GM12801 (cell line): ENCODE measurements around the gene HOXB3.

Source experiments
- CTCF ChIP-seq: IDR thresholded peaks from one replicate; pipeline ENCODE4 v1.5.1; 2011; ENCODE audit warnings: control low read depth; ENCODE audit not compliant: insufficient read length; ENCODE audit errors: extremely low read depth

Gene HOXB3

DNA sequence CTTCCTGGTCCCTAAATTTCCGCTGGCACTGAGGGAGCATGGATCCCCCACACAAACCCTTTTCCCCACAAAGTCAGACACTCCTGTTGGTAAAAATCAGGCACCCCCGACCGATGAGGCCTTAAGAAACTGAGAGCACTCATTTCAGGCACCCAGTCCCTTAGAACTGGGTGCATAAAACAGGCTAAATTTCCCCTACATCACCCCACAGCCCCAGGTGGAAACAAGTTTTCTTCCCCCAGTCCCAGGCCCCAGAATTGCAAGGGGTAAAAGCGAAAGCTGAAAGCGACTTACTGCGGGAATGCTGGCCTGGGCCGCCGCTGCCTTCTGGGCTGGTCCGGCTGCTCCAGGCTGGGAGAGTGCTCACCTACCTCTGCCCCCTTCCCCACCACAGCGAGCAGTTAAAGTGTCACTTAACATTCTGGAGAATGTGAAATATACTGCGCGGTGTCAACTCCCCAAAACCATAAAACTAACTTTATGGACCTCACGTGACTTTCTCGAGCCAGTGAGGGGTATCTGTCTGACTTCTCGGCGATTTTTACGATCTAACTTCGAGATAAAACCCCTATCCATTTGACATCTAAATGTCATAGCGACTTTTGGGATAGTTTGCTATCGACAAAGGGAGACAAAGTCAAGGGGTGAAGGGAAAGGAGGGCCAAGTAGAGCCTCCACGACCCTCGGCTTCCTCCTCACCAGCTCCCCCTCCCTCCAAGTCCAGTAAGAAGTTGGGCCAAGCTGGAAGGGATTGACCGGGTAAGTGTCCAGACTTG lies at the start of gene HOXB3:
Gene HOXB3, minus strand, starts transcription at position 411 of the 776 bp plus-strand sequence. CDS start 37,767 bp downstream, outside the sequence.
- TF ChIP-seq CTCF: no peak

- TF ChIP-seq CTCF: no peak
These were observed 49.1 kb upstream of the HOXB3 start for GRCh38 chr17:48639136-48639535.

DNA sequence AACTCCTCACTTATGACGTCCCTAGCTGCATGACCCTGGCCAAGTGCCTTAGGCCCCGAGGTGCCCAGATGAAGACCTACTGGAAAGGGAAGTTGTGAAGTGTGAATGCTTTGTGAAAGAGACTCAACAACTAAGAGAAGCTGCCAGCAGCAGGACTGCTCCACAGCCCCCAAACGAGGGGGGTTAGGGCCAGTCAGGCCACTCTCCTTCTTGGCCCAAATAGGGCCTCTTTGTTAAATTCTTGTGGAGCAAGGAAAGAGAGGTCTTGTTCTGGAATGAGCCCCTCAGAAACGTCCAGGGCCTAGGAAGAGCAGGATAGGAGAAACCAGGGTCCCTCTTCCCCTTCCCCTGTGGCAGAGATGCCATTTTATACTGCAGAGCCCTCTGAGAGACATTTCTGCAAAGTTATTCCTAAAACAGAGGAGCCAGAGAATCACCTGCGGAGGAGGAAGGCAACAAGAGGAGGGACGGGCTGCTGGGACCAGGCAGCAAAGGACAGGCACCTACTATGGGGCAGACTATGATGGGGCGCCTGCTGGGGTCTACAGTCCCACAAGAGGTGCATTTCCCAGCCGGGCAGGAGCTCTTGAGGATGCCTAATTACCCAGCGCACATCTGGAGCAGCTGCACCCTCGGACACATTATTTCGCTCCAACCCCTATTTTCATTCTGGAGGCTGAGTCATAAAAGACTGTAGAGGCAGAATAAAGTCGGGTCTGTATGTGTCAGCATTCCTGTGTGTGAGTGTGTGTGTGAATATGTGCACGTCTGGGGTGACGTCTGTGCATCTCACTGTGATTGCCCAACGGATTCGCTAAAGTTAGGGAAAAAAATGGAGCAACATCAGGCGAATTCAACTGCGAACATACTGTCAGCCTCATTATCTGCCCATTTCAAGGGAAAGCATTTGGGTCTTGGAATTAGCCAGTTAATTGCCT lies 47.6 kb upstream of the HOXB3 start:
- no peak for TF ChIP-seq CTCF

- TF ChIP-seq CTCF: no peak
These were observed 46.4 kb upstream of the HOXB3 start for GRCh38 chr17:48636177-48637018.

DNA sequence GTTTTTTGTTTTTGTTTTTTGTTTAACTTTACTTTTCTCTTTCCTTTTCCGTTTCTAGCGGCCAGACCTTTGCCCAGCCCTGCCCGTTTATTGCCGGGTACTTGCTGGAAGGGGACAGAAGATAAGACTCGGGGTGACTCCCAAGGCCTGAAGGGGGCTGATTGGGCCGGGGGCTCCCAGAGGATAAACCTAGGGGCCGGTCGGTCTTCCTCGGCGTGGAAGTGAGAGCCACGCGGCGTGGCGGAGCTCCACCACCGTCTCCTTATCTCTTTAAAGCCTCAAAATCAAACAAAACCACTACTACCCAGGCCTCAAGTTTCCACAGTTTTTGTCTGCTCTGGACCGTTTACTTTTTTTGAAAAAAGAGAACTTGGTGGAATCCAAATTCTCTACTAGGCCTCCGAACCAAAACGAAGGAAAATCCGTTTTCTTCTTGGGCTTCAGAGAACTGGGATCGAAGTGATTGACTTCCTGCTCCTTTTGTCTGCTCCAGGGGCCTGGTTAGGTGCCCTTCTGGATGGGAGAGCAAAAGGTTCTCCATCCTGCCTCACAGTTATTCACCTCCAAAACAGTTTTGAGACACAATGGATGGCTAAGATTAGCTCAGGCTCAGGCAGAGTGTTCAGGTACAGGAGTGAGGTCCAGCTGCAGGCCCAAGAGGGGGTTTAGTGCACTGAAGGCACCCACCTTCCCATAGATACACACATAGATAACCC lies 44.6 kb upstream of the HOXB3 start:
- TF ChIP-seq CTCF: no peak

- TF ChIP-seq CTCF: no peak
These were observed 43.2 kb upstream of the HOXB3 start for GRCh38 chr17:48633266-48633677.
